A673 (cell line): Measurements from ENCODE around the gene KBTBD12. TPM values are rescaled to one million over a fixed set of nuclear protein-coding genes. Genes with fewer than 3 reads are reported as not detected.

Experiments
- BruUV-seq: library from RNA; stranded (reverse); fragments of 400-500 nt; replicated peaks from 2 replicates; lab custom pipeline; 2021; lab: Mats Ljungman, UMichigan
- CTCF ChIA-PET: fragments of 300-600 bp; sonication (Branson Sonifier 250); formaldehyde crosslinking; loops from one replicate; lab custom pipeline; 2022; ENCODE audit warnings: antibody characterized with exemption; lab: Charles Lee
- POLR2A ChIA-PET: fragments of 300-600 bp; sonication (Branson Sonifier 250); formaldehyde crosslinking; loops from one replicate; lab custom pipeline; 2022; ENCODE audit warnings: antibody characterized with exemption; ENCODE audit not compliant: low non-redundant PET; lab: Charles Lee
- DNase-seq: peaks from one replicate; pipeline ENCODE4 v3.0.0-alpha.2; 2015; ENCODE audit warnings: low spot score
- H3K27ac ChIP-seq: fragments of 200-600 bp; sonication (generic); 2 replicates; pipeline ENCODE4 v1.5.1; 2016; ENCODE audit warnings: mixed run types, low read depth, mild to moderate bottlenecking, mixed read lengths, antibody characterized with exemption, low read length; ENCODE audit not compliant: poor library complexity, severe bottlenecking
- H3K27me3 ChIP-seq: fragments of 200-600 bp; sonication (generic); replicated peaks from 2 replicates; pipeline ENCODE4 v1.6.1; 2017; ENCODE audit warnings: mixed run types, low read depth, mild to moderate bottlenecking, mixed read lengths, antibody characterized with exemption, low read length; ENCODE audit not compliant: insufficient read depth, poor library complexity
- H3K36me3 ChIP-seq: fragments of 200-600 bp; sonication (generic); 2 replicates; pipeline ENCODE4 v1.6.1; 2016; ENCODE audit warnings: mixed run types, mild to moderate bottlenecking, mixed read lengths, antibody characterized with exemption, low read length; ENCODE audit not compliant: insufficient read depth, poor library complexity, severe bottlenecking
- H3K4me1 ChIP-seq: fragments of 200-600 bp; sonication (generic); 2 replicates; pipeline ENCODE4 v1.6.1; 2017; ENCODE audit warnings: mixed run types, mild to moderate bottlenecking, mixed read lengths, antibody characterized with exemption, low read length; ENCODE audit not compliant: insufficient read depth, poor library complexity, severe bottlenecking
- H3K4me3 ChIP-seq: fragments of 200-600 bp; sonication (generic); 2 replicates; pipeline ENCODE4 v1.5.1; 2016; ENCODE audit warnings: low read depth, mixed run types, mild to moderate bottlenecking, mixed read lengths, low read length; ENCODE audit not compliant: poor library complexity, severe bottlenecking
- H3K9me3 ChIP-seq: fragments of 200-600 bp; sonication (generic); 2 replicates; pipeline ENCODE4 v1.6.1; 2016; ENCODE audit warnings: mixed run types, low read depth, mild to moderate bottlenecking, mixed read lengths, antibody characterized with exemption, low read length; ENCODE audit not compliant: poor library complexity, severe bottlenecking
- EZH2 ChIP-seq: fragments of 200-600 bp; sonication (generic); IDR thresholded peaks from 2 replicates; pipeline ENCODE4 v1.6.1; 2017; ENCODE audit warnings: borderline replicate concordance, low read depth, mild to moderate bottlenecking, mixed read lengths, antibody characterized with exemption, low read length; ENCODE audit not compliant: poor library complexity, severe bottlenecking
- intact Hi-C: fragments of 100-400 bp; cut with micrococcal nuclease; formaldehyde crosslinking; loops from one replicate; pipeline ENCODE4 v1.10.0; 2022; ENCODE audit not compliant: unreplicated experiment
- total RNA-seq: library from RNA; stranded (reverse); gene quantifications from 2 replicates; pipeline ENCODE4 v1.2.3, GENCODE V29; 2021
- TF ChIP-seq, protein P1 (sequence below): fragments of 300-800, 200-600 bp; sonication (generic); conservative IDR thresholded peaks from 2 replicates; pipeline ENCODE4 v1.5.1; 2017; ENCODE audit warnings: low read depth, mild to moderate bottlenecking, antibody characterized with exemption, low read length, moderate library complexity, mixed read lengths

The KBTBD12 gene
- total RNA-seq, 1 experiment from 2014 or later = not detected

- no peaks in the 10 kb centered on the region for H3K36me3 ChIP-seq
- H3K4me1 ChIP-seq = no peaks in the 10 kb centered on the region
- H3K4me3 ChIP-seq = no peak overlapping the region
- TF ChIP-seq EZH2 = no peak
- TF ChIP-seq, protein P1, sequence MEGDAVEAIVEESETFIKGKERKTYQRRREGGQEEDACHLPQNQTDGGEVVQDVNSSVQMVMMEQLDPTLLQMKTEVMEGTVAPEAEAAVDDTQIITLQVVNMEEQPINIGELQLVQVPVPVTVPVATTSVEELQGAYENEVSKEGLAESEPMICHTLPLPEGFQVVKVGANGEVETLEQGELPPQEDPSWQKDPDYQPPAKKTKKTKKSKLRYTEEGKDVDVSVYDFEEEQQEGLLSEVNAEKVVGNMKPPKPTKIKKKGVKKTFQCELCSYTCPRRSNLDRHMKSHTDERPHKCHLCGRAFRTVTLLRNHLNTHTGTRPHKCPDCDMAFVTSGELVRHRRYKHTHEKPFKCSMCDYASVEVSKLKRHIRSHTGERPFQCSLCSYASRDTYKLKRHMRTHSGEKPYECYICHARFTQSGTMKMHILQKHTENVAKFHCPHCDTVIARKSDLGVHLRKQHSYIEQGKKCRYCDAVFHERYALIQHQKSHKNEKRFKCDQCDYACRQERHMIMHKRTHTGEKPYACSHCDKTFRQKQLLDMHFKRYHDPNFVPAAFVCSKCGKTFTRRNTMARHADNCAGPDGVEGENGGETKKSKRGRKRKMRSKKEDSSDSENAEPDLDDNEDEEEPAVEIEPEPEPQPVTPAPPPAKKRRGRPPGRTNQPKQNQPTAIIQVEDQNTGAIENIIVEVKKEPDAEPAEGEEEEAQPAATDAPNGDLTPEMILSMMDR = no peak
- ChIA-PET POLR2A (no interaction called here), CTCF (no interaction called here)
- no TSS peak for BruUV-seq
- no peaks in the 10 kb centered on the region for H3K9me3 ChIP-seq
- DNase-seq = no peak
- H3K27ac ChIP-seq = no peak overlapping the region
- H3K27me3 ChIP-seq = peaks cover 25% of the 10 kb centered on the region
- intact Hi-C loops = no loop called here
Measured at GRCh38 chr3:127951276-127951675, 36.2 kb downstream of the KBTBD12 start.

GRCh38 chr3:127953091-127954035 is 38.3 kb downstream of the KBTBD12 start:
- Histone ChIP-seq H3K4me3 (no peak overlapping the region), H3K27ac (no peak overlapping the region), H3K27me3 (peaks cover 11% of the 10 kb centered on the region), H3K36me3 (no peaks in the 10 kb centered on the region), H3K4me1 (no peaks in the 10 kb centered on the region), H3K9me3 (no peaks in the 10 kb centered on the region)
- no peak for DNase-seq
- CTCF ChIA-PET = no interaction called here
- no TSS peak for BruUV-seq
- POLR2A ChIA-PET = no interaction called here
- intact Hi-C loops = no loop called here
- TF ChIP-seq EZH2 = no peak
- TF ChIP-seq, protein P1 = no peak

DNA sequence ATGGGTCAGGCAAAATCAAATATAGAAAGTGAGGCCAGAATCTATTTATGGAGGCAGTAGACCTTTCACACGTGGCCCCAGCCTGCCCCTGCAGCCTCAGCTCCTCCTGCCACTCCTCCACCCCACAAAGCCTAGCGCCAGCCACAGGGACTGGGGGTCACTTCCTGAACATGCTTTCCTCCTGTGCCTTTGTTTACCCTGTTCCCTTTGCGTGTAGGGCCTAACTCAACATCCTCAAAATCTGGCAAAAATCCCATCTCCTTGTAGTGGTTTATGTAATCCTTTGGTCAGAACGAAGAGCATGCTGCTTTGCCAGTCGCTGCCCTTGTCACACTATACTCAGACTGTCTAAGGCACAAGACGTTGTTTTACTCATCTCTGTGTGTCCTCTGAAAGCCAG is 39.6 kb downstream of the KBTBD12 start:
- H3K4me3 ChIP-seq = no peak overlapping the region
- TF ChIP-seq, protein P1 = no peak
- TF ChIP-seq EZH2 = no peak
- H3K9me3 ChIP-seq = no peaks in the 10 kb centered on the region
- ChIA-PET CTCF (no interaction called here), POLR2A (no interaction called here)
- intact Hi-C loops = no loop called here
- peaks cover 5% of the 10 kb centered on the region for H3K27me3 ChIP-seq
- no TSS peak for BruUV-seq
- no peaks in the 10 kb centered on the region for H3K36me3 ChIP-seq
- H3K4me1 ChIP-seq = no peaks in the 10 kb centered on the region
- no peak for DNase-seq
- H3K27ac ChIP-seq = no peak overlapping the region
